G401.6 (cell line): ENCODE measurements around the gene ITGB3.

Experiments used
- FAIRE-seq: peaks from 2 replicates; lab custom pipeline; 2012; peaks lifted over from hg19 to GRCh38; lab: Jason Lieb, UNC

Gene ITGB3

DNA sequence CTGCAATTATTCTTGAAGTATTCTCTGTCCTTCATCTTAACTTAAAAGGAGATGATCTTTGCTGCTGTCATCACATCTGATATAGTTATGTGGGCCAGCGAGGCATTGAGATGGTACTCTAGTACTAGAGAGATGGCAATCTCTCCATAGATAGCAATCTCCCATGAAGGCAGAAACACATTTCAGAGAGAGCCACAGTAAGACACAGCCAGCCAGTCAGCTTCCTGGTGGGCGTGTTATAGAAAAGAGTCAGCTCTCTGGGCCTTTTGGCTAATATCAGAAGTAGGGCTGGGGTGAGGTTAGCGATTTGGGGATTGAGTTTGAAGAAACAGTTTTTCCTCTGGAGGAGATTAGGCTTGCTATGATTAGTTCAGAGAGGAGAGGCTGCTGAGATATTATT is 47.5 kb downstream of the ITGB3 start:
- no peak for FAIRE-seq

DNA sequence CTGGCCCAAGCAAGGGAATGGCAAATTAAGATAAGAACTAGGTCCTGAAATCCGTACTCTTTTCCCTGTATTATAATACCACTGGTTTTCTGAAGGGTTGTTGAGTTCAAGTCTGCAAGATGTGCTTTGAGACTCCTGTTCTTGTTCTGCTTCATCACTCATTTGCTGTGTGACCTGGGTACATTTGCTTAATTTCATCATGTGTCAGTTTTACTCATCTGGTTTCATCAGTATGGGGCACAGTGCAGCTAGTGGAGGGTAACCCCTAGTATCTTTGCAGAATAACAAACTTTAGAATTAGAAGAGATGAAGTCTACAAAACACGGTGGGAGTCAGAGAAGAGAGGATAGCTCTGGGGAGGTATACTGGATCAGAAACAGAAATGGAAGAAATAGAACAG is 48.2 kb downstream of the ITGB3 start:
- FAIRE-seq, result no peak

GRCh38 chr17:47304186-47304585 is 50.6 kb downstream of the ITGB3 start:
- FAIRE-seq, result no peak

DNA sequence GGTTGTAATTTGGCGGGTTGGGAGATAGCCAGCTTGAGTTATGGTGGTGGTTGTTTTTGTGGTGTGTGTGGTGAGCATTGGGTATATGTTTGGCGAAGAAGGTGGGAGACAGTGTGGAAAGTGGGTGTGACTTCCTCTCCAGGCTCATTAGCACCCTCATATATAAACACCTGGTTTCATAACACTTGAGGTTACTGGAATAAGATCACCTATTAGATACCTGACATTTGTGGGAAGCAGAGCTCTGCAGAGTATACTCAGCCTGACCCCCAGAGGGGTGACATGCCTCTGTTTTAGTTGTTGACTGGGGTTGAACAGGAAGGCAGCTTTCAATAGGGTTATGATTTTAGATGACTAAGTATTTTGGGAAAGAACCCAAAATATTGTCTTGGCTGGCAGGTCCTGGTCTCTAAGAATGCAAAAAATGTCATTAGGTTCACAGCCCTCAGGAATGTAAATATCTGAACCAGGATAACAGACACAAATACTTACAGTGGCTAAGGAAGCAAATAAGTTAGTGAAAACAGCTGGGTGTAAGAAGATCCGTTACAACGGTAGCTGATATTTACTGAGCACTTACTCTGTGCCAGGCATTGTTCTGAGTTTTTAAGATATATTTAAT is 51.8 kb downstream of the ITGB3 start:
- FAIRE-seq, result no peak

- no peak for FAIRE-seq
Observed at GRCh38 chr17:47310186-47310733, 56.6 kb downstream of the ITGB3 start.

DNA sequence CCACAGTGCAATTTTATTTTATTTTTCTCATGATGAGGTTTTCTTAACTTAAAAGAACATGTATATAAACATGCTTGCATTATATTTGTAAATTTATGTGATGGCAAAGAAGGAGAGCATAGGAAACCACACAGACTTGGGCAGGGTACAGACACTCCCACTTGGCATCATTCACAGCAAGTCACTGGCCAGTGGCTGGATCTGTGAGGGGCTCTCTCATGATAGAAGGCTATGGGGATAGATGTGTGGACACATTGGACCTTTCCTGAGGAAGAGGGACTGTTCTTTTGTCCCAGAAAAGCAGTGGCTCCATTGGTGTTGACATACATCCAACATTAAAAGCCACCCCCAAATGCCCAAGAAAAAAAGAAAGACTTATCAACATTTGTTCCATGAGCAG is 57.8 kb downstream of the ITGB3 start:
- FAIRE-seq, result no peak

- FAIRE-seq, result peak; percentile 96
Observed at GRCh38 chr17:47315451-47316266, 62.0 kb downstream of the ITGB3 start.

- no peak for FAIRE-seq
Observed at GRCh38 chr17:47316311-47316710, 62.7 kb downstream of the ITGB3 start.

DNA sequence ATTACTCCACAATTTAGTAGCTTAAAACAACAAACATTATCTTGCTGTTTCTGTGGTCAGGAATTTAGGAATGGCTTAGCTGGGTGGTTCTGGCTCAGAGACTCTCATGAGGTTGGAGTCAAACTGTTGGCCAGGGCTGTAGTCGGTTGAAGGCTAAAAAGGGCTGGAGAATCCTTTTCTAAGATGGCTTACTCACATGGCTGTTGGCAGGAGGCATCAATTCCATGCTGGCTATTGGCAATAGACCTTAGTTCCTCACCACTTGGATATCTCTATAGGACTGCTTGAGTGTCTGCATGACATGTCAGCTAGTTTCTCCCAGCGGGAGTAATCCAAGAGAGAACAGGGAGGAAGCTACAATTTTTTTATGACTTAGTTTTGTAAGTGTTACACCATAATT is 63.5 kb downstream of the ITGB3 start:
- FAIRE-seq, result no peak

DNA sequence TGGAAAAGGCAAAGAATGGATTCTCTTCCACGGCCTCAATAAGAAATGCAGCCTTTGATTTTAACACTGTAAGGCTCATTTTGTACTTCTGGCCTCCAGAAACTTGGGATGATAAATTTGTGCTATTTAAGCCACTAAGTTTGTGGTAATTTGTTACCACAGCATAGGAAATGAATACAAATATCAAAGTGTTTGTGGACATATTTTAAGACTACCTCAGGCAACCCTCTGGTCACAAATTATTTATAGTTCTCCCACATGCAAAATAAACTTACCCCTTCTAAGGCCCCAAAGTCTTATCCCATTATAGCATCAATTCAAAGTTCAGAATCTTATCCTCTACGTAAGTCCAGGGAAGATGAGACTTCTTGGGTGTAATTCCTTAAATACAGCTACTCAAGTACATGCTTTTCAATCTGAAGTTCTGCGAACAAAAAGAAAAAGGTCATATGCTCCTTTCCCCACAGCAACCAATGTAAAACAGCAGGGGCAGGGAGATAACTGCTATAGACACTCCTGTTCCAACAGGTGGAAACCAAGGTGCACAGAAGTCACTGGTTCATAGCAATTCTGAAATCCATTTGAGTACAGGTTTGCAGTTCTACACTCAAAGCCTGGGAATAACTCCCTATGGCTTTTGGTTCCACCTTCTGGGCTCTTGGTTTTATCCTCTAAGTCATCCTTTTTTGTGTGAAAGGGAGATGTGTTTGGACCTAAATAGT is 64.7 kb downstream of the ITGB3 start:
- FAIRE-seq, result no peak

DNA sequence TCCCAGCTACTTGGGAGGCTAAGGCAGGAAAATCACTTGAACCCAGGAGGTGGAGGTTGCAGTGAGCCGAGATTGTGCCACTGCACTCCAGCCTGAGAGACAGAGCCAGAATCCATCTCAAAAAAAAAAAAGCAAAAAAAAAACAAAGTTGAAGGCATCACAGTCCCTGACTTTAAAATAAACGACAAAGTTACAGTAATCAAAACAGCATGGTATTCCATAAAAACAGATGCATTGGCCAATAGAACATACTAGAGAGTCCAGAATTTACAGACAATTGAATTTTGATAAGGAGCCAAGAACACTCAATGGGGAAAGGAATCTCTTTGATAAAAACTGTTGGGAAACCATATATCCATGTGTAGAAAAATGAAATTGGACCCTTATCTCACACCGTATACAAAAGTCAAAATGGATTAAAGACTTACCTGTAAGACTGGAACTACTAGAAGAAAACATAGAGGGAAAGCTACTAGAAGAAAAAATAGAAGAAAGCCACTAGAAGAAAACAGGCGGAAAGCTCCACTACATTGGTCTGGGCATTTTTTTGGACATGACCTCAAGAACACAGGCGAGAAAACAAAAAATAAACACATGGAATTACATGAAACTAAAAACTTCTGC is 67.4 kb downstream of the ITGB3 start:
- no peak for FAIRE-seq

- no peak for FAIRE-seq
Observed at GRCh38 chr17:47323382-47324223, 70.0 kb downstream of the ITGB3 start, which contains the start of gene EFCAB13. EFCAB13 (plus strand) TSS chr17:47323955; CDS start chr17:47328354, 4,399 bp downstream.

DNA sequence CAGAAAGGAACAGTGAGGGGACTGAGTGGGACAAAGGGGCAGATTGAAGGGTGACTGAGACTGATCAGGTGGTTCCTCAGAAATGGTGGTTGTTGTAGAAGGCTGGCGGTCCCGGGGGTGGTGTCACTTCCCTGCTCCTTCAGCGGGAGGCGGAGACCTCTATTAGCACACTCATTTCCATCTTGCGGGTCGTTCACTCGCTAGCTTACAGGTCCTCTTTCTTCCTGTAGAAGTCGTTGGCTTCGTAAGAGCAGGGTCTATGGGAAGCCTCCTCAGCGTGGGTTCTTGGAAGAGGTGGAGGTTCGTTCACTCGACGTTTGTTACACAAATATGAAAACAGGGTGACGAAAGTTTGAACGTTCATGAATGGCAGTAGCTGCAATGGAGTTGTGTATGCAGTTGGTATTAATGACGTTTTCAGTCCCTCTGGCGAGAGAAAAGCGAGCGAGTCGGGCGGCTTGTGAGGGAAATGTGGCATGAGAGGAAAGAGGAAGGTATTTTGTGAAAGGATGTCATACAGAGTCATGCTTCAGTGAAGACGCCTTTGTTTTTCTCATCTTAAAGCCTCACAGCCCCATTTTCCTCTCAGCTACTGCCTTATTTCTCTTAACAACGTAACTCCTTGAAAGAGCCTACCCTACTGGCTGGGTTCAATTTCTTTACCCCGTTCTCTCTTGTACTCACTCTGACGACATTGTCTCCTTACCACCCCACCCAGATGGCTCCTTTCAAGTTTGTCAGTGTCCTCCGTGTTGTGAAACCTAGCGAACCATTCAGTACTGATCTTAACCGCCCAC is 70.8 kb downstream of the ITGB3 start:
- no peak for FAIRE-seq

DNA sequence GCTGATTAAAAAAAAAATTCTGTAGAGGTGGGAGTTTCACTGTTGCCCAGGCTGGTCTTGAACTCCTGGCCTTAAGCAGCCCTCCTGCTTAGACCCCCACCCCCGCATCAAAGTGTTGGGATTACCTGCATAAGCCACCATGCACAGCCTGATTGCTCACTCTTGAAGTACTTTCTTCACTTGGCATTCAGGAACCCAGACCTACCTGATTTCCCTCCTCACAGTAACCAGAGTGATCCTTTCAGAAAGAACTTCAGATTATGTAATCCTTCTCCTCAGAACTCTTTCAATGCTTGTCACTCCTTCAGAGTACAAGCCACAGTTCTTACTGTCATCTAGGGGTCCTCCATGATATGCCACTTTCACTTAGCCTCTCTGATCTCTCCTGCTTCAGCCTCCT is 71.5 kb downstream of the ITGB3 start:
- no peak for FAIRE-seq

DNA sequence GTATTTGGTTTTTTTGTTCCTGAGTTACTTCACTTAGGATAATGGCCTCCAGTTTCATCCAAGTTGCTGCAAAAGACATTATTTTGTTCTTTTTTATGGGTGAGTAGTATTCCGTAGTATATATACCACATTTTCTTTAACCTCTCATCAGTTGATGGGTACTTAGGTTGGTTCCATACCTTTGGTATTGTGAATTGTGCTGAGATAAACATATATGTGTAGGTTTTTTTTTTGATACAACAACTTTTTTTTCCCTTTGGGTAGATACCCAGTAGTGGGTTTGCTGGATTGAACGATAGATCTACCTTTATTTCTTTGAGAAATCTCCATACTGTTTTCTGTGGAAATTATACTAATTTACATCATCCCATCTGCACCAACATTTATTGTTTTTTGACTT is 76.9 kb downstream of the ITGB3 start:
- no peak for FAIRE-seq

DNA sequence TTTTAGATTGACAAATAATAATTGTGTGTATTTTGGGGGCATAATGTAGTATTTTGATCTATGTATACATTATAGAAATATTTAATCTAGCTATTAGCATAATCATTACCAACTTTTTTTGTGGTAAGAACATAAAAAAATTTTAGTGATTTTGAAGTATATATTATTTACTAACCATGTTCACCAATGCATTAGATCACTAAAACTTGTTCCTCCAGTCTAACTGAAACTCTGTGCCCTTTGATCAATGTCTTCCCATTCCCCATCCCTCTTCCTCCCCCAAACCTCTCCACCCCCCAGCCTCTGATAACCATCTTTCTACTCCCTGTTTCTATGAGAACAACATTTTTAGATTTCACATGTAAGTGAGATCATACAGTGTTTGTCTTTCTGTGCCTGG is 78.7 kb downstream of the ITGB3 start:
- FAIRE-seq, result no peak

DNA sequence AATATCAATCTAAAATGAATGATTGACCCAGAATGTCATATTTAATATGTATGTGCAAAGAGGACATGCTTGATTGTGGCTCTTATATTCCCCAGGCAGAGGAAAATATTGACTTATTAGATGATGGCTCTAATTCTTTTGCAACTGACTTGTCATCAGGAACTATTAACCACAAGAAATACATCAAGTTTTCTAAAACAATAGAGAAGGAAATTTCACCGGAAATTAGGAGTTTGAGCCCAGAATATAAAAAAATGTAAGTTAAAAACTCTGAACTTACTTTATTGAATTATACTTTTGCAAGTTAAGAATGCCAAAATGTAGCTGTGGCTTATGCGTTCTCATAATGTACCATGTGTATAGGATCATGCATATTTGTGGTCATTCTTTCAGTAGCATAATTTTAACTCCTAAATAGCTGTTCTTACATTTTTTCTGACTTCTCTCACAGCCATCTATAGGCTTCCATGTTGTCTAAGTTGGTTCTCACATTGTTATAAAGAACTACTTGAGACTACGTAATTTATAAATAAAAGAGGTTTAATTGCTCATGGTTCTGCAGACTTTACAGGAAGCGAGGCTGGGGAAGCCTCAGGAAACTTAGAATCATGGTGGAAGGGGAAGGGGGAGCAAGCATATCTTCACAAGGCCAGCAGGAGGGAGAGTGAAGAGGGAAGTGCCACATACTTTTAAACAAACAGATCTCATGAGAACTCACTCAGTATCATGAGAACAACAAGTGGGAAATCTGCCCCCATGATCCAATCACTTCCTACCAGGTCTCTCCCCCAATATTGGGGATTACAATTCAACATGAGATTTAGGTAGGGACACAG is 81.7 kb downstream of the ITGB3 start:
- FAIRE-seq, result no peak

DNA sequence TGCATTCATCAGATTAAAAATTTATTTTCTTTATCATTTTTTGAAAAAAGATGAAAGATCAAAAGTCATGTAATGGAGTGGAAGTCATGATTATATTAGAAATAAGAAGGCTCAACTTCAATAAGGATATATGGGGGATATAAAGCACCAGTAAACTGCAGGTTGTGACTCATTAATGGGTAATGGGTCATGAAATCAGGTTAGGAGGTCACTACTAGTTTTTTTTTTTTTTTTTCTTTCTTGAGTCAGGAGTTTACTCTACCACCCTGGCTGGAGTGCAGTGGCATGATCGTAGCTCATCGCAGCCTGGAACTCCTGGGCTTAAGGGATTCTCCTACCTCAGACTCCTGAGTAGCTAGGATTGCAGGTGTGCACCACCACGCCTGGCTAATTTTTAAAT is 84.4 kb downstream of the ITGB3 start:
- FAIRE-seq, result no peak

DNA sequence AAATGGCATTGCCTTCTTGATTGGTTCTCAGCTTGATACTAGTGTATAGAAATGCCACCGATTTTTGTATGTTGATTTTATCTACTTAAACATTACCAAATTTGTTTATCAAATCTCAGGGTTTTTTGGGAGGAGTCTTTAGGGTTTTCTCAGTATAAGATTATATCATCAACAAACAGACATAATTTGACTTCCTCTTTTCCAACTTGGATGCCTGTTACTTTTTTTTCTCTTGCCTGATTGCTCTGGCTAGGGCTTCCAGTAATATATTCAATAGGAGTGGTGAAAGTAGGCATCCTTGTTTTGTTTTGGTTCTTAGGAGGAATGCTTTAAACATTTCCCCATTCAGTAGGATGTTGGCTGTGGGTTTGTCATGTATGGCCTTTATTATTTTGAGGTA is 99.2 kb downstream of the ITGB3 start:
- no peak for FAIRE-seq

DNA sequence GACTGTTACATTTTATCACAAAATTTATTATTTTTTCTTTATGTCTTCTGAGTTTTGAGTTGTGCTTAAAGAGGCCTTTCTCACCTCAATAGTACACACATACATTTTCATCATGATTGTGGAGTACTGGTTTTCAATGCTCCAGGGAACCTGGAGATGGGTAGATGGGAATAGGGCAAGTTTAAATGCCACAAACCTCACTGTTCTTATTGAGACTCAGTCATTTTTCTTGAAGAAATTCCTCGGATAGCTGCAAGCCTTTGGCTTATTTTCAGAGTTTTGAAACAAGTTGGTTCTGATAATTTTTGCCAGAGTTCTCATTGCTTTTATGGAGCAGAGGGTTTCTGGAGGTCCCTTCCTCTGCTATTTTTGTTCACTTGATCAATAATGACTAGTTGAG is 105.0 kb downstream of the ITGB3 start:
- no peak for FAIRE-seq
